ENCODE measurements around the gene IVNS1ABP. TPM values are rescaled to one million over a fixed set of nuclear protein-coding genes. Genes with fewer than 3 reads are reported as not detected.
"Not testable (repeated sequence)": the region's sequence is repeated elsewhere in the genome, so short reads cannot be mapped to it uniquely, and the experiment has no call there.

The IVNS1ABP gene
- total and polyA plus RNA-seq, 2 experiments from 2014 or later, result 73.5 to 162 TPM

- no peak overlapping the region for H3K4me2 ChIP-seq
- peaks cover 16% of the 10 kb centered on the region for H3K9me3 Mint-ChIP-seq
- no peak overlapping the region; the same call in 1 of the 2 replicates for H3K27ac Mint-ChIP-seq
- no peak overlapping the region for H3K4me3 ChIP-seq
- H3K79me2 ChIP-seq (replicated peaks; ENCODE audit: insufficient read depth), result peaks cover 8% of the 10 kb centered on the region; the same call in 1 of the 2 replicates
- TF ChIP-seq STAT1 (IDR thresholded peaks at IDR 0.05; ENCODE audit: unreplicated experiment) (no peak), ZNF114 (CRISPR knock-in tag; IDR thresholded peaks at IDR 0.05) (no peak), ETS1 (IDR thresholded peaks at IDR 0.05) (no peak), CTCF (conservative IDR thresholded peaks at IDR 0.05; ENCODE audit: low read depth in 2 of 2) (no peak), POLR2AphosphoS5 (IDR thresholded peaks at IDR 0.05; ENCODE audit: low read depth) (no peak), NANOG (IDR thresholded peaks at IDR 0.05; ENCODE audit: borderline replicate concordance) (no peak), JUNB (IDR thresholded peaks at IDR 0.05; ENCODE audit: unreplicated experiment) (no peak)
- ATAC-seq (no peak), DNase-seq (ENCODE audit: low spot score) (no peak)
- H3K27me3 Mint-ChIP-seq (ENCODE audit: insufficient read depth, low read depth, poor library complexity), result peaks cover 4% of the 10 kb centered on the region
- H3K4me1 ChIP-seq (ENCODE audit: insufficient read depth), result peaks cover 14% of the 10 kb centered on the region
- H3K36me3 Mint-ChIP-seq (ENCODE audit: low read depth), result peaks cover 23% of the 10 kb centered on the region
- no peaks in the 10 kb centered on the region for H3K27me3 ChIP-seq (ENCODE audit: insufficient read depth)
- H3F3A ChIP-seq (replicated peaks; ENCODE audit: low read depth), result 0 out of 2 replicates have a peak, but pooled peaks cover 4% of the 10 kb centered on the region
- H3K27ac ChIP-seq (ENCODE audit: low read depth), result no peak overlapping the region
- no peak overlapping the region for H3K4me3 Mint-ChIP-seq
- H3K36me3 ChIP-seq (ENCODE audit: insufficient read depth), result no peaks in the 10 kb centered on the region; the same call in 1 of the 2 replicates
- H3K9me2 ChIP-seq (ENCODE audit: insufficient read depth), result no peaks in the 10 kb centered on the region
- peaks cover 7% of the 10 kb centered on the region for H3K4me1 Mint-ChIP-seq
- no peak overlapping the region for H2AFZ ChIP-seq
- no peaks in the 10 kb centered on the region for H4K20me1 ChIP-seq (replicated peaks; ENCODE audit: insufficient read depth)
Observed at GRCh38 chr1:185322636-185323035, 5.6 kb upstream of the IVNS1ABP start.

GRCh38 chr1:185321653-185322221 is 4.7 kb upstream of the IVNS1ABP start:
- not testable (repeated sequence) for H3K27ac ChIP-seq (ENCODE audit: low read depth); H3K9me2 ChIP-seq (ENCODE audit: insufficient read depth); H3K27me3 Mint-ChIP-seq (ENCODE audit: insufficient read depth, low read depth, poor library complexity); H3K36me3 ChIP-seq (ENCODE audit: insufficient read depth); ATAC-seq; H3K4me2 ChIP-seq; H3K27me3 ChIP-seq (ENCODE audit: insufficient read depth); H3F3A ChIP-seq (replicated peaks; ENCODE audit: low read depth); H3K4me3 Mint-ChIP-seq; H3K4me3 ChIP-seq; H3K79me2 ChIP-seq (replicated peaks; ENCODE audit: insufficient read depth); H4K20me1 ChIP-seq (replicated peaks; ENCODE audit: insufficient read depth); H3K4me1 Mint-ChIP-seq; H3K27ac Mint-ChIP-seq; DNase-seq (ENCODE audit: low spot score); H2AFZ ChIP-seq
- H3K36me3 Mint-ChIP-seq (ENCODE audit: low read depth), result peaks cover 23% of the 10 kb centered on the region
- H3K4me1 ChIP-seq (ENCODE audit: insufficient read depth), result peaks cover 16% of the 10 kb centered on the region
- H3K9me3 Mint-ChIP-seq, result peaks cover 18% of the 10 kb centered on the region

GRCh38 chr1:185321104-185321503 is 4.1 kb upstream of the IVNS1ABP start:
- not testable (repeated sequence) for H3F3A ChIP-seq (replicated peaks; ENCODE audit: low read depth); DNase-seq (ENCODE audit: low spot score); H3K4me3 ChIP-seq; H3K4me3 Mint-ChIP-seq; H3K4me2 ChIP-seq; H2AFZ ChIP-seq; H3K27me3 Mint-ChIP-seq (ENCODE audit: insufficient read depth, low read depth, poor library complexity); H3K27me3 ChIP-seq (ENCODE audit: insufficient read depth); H3K27ac ChIP-seq (ENCODE audit: low read depth); H3K27ac Mint-ChIP-seq; H3K4me1 Mint-ChIP-seq; ATAC-seq; H3K9me2 ChIP-seq (ENCODE audit: insufficient read depth); H4K20me1 ChIP-seq (replicated peaks; ENCODE audit: insufficient read depth); H3K36me3 ChIP-seq (ENCODE audit: insufficient read depth)
- Mint-ChIP-seq H3K9me3 (peaks cover 18% of the 10 kb centered on the region), H3K36me3 (ENCODE audit: low read depth) (peaks cover 23% of the 10 kb centered on the region)
- peaks cover 16% of the 10 kb centered on the region for H3K79me2 ChIP-seq (replicated peaks; ENCODE audit: insufficient read depth)
- H3K4me1 ChIP-seq (ENCODE audit: insufficient read depth), result peaks cover 16% of the 10 kb centered on the region
